ENCODE data around the gene ZC2HC1B. TPM values are rescaled to one million over a fixed set of nuclear protein-coding genes. Genes with fewer than 3 reads are reported as not detected.
A peak's percentile ranks its signal among the peaks of the same experiment; 100 is the strongest.

ZC2HC1B gene
- total and polyA plus RNA-seq, 9 of the 15 experiments (the other 6 are each of a cell fraction or from before 2014, with no cell fraction given): not detected

GRCh38 chr6:143940011-143940597 is 75.8 kb downstream of the ZC2HC1B start (continued):
- peak; percentile 78 for TF ChIP-seq REST (IDR thresholded peaks at IDR 0.05; ENCODE audit: borderline replicate concordance)
- TF ChIP-seq REST (CRISPR knock-in tag; IDR thresholded peaks at IDR 0.05; ENCODE audit: low read depth): no peak
- no peak for TF ChIP-seq ZNF253 (CRISPR knock-in tag; conservative IDR thresholded peaks at IDR 0.05)
- TF ChIP-seq RAD21 (CRISPR knock-in tag; conservative IDR thresholded peaks at IDR 0.05 in 1 of 2, IDR thresholded peaks at IDR 0.05 in 1 of 2): peak; percentile 78 to 86
- TF ChIP-seq ARID4B (CRISPR knock-in tag; IDR thresholded peaks at IDR 0.05): no peak
- TF ChIP-seq CBX3 (IDR thresholded peaks at IDR 0.05; ENCODE audit: borderline replicate concordance in 1 of 2, low read length in 2 of 2): 0 out of 3 replicates have a peak, but pooled peaks of 1 of the 2 experiments have one; percentile 14
- peak; percentile 53; the same call in 1 of the 2 replicates for TF ChIP-seq CC2D1A (IDR thresholded peaks at IDR 0.05)
- TF ChIP-seq EP400 (IDR thresholded peaks at IDR 0.05): 0 out of 2 replicates have a peak, but pooled peaks have one; percentile 21
- peak; percentile 33; the same call in 1 of the 2 replicates for TF ChIP-seq ZEB2 (IDR thresholded peaks at IDR 0.05)
- peak in 1 of 2 experiments; percentile 27; a peak in 1 of 4 replicates for TF ChIP-seq RCOR1 (IDR thresholded peaks at IDR 0.05; ENCODE audit: borderline replicate concordance in 1 of 2, low read depth in 2 of 2, low read length in 2 of 2)
- peak; percentile 57 to 92 for TF ChIP-seq FOXA3 (CRISPR knock-in tag; conservative IDR thresholded peaks at IDR 0.05 in 1 of 2, IDR thresholded peaks at IDR 0.05 in 1 of 2)
- TF ChIP-seq ZNF232 (CRISPR knock-in tag; IDR thresholded peaks at IDR 0.05): no peak

Data from K562 (cell line).